ENCODE results near the gene CLSTN2. TPM values are rescaled to one million over a fixed set of nuclear protein-coding genes. Genes with fewer than 3 reads are reported as not detected.

The CLSTN2 gene
- total and polyA plus RNA-seq, 2 of the 13 experiments (the other 11 are each of a cell fraction or from before 2014, with no cell fraction given) = not detected

- no peak for TF ChIP-seq ZNF101 (CRISPR knock-in tag; IDR thresholded peaks at IDR 0.05; ENCODE audit: borderline replicate concordance, low read depth)
- no peak for TF ChIP-seq ZNF513 (CRISPR knock-in tag; conservative IDR thresholded peaks at IDR 0.05)
- no peak for TF ChIP-seq MAZ (IDR thresholded peaks at IDR 0.05; ENCODE audit: borderline replicate concordance, low read depth, low read length)
- no peak for TF ChIP-seq MAZ (CRISPR knock-in tag; IDR thresholded peaks at IDR 0.05; ENCODE audit: low read depth)
These were observed 222.2 kb downstream of the CLSTN2 start (continued) for GRCh38 chr3:140157161-140157560.

GRCh38 chr3:140159646-140160045, 224.7 kb downstream of the CLSTN2 start:
- no peak for ATAC-seq
- Histone ChIP-seq H3K36me3 (replicated peaks in 1 of 2; ENCODE audit: control insufficient read depth in 1 of 2, insufficient read depth in 2 of 2, low read length in 2 of 2) (no peaks in the 10 kb centered on the region), H3K27me3 (ENCODE audit: control insufficient read depth in 1 of 2, insufficient read depth in 2 of 2, low read length in 2 of 2) (no peaks in the 10 kb centered on the region), H3K79me2 (ENCODE audit: insufficient read depth, low read length) (no peaks in the 10 kb centered on the region), H3K4me3 (replicated peaks in 1 of 3; ENCODE audit: insufficient read depth in 1 of 3, low read depth in 2 of 3, low read length in 3 of 3) (no peak overlapping the region), H3K9me3 (ENCODE audit: low read length) (no peaks in the 10 kb centered on the region), H3K27ac (ENCODE audit: extremely low read length, insufficient read depth, low read length) (no peak overlapping the region), H3K4me1 (ENCODE audit: insufficient read depth, low read length) (no peaks in the 10 kb centered on the region), H2AFZ (ENCODE audit: low read length) (no peak overlapping the region), H4K20me1 (ENCODE audit: insufficient read depth, low read length) (no peaks in the 10 kb centered on the region), H3K9ac (ENCODE audit: insufficient read depth, low read depth, low read length) (no peak overlapping the region), H3K4me2 (ENCODE audit: low read depth, low read length) (no peak overlapping the region)
- no TSS peak for BruUV-seq (replicated peaks)
- no peak for DNase-seq (ENCODE audit: low spot score)
- CTCF ChIA-PET (ENCODE audit: low intra/inter-chr PET ratio, low total read pairs) = no interaction called here
- no peak for FAIRE-seq
- intact Hi-C loops (cut with micrococcal nuclease; ENCODE audit: unreplicated experiment) (no loop called here), in situ Hi-C loops (cut with HindIII; ENCODE audit: extremely low pct_ligation_motif_present, low pct_unique_long_range_greater_than_20kb) (no loop called here)
- TF ChIP-seq ATF7 (IDR thresholded peaks at IDR 0.05) (no peak), ATF7 (CRISPR knock-in tag; IDR thresholded peaks at IDR 0.05) (no peak), NBN (conservative IDR thresholded peaks at IDR 0.05) (no peak), REXO4 (CRISPR knock-in tag; IDR thresholded peaks at IDR 0.05; ENCODE audit: borderline replicate concordance) (no peak), KLF11 (CRISPR knock-in tag; IDR thresholded peaks at IDR 0.05) (no peak), ATF4 (CRISPR knock-in tag; IDR thresholded peaks at IDR 0.05) (no peak), ZNF747 (CRISPR knock-in tag; IDR thresholded peaks at IDR 0.05; ENCODE audit: borderline replicate concordance) (no peak)
- POLR2A ChIA-PET = no interaction called here
